ENCODE measurements around the gene DCTN2. TPM values are rescaled to one million over a fixed set of nuclear protein-coding genes. Genes with fewer than 3 reads are reported as not detected.
"Not testable (repeated sequence)": the region's sequence is repeated elsewhere in the genome, so short reads cannot be mapped to it uniquely, and the experiment has no call there.

Gene DCTN2
- polyA plus RNA-seq (ENCODE audit: insufficient read length) = 171 TPM
- long read RNA-seq, donor 1, transcript DCTN2-209 (14 exons, 2,061 nt) = major isoform, 31 of 52 reads
- long read RNA-seq, donor 1, transcript DCTN2-207 (5 exons, 566 nt) = minor isoform, 6 of 52 reads
- long read RNA-seq, donor 1, partial matches to known transcripts = 0 of 52 reads
- long read RNA-seq, donor 1, other reads (novel, unspliced or antisense) = 11 of 52 reads
- long read RNA-seq, donor 2, transcript DCTN2-209 (14 exons, 2,061 nt) = major isoform, 30 of 41 reads
- long read RNA-seq, donor 2, partial matches to known transcripts = 0 of 41 reads
- long read RNA-seq, donor 2, other reads (novel, unspliced or antisense) = 6 of 41 reads
- long read RNA-seq, donor 3, transcript DCTN2-209 (14 exons, 2,061 nt) = major isoform, 26 of 37 reads
- long read RNA-seq, donor 3, partial matches to known transcripts = 0 of 37 reads
- long read RNA-seq, donor 3, other reads (novel, unspliced or antisense) = 7 of 37 reads
- long read RNA-seq, donor 4, transcript DCTN2-207 (5 exons, 566 nt) = major isoform, 7 of 8 reads
- long read RNA-seq, donor 4, partial matches to known transcripts = 0 of 8 reads
- long read RNA-seq, donor 4, other reads (novel, unspliced or antisense) = 0 of 8 reads
- long read RNA-seq, donor 5, transcript DCTN2-209 (14 exons, 2,061 nt) = major isoform, 52 of 74 reads
- long read RNA-seq, donor 5, partial matches to known transcripts = 0 of 74 reads
- long read RNA-seq, donor 5, other reads (novel, unspliced or antisense) = 17 of 74 reads
- long read RNA-seq, donor 6, transcript DCTN2-209 (14 exons, 2,061 nt) = major isoform, 26 of 54 reads
- long read RNA-seq, donor 6, transcript DCTN2-207 (5 exons, 566 nt) = minor isoform, 10 of 54 reads
- long read RNA-seq, donor 6, partial matches to known transcripts = 11 of 54 reads
- long read RNA-seq, donor 6, other reads (novel, unspliced or antisense) = 7 of 54 reads
- long read RNA-seq, donor 7, transcript DCTN2-209 (14 exons, 2,061 nt) = major isoform, 40 of 65 reads
- long read RNA-seq, donor 7, transcript DCTN2-207 (5 exons, 566 nt) = minor isoform, 12 of 65 reads
- long read RNA-seq, donor 7, partial matches to known transcripts = 0 of 65 reads
- long read RNA-seq, donor 7, other reads (novel, unspliced or antisense) = 11 of 65 reads
- long read RNA-seq, donor 8, transcript DCTN2-209 (14 exons, 2,061 nt) = major isoform, 15 of 29 reads
- long read RNA-seq, donor 8, partial matches to known transcripts = 11 of 29 reads
- long read RNA-seq, donor 8, other reads (novel, unspliced or antisense) = 0 of 29 reads

- DNase-seq = peak; percentile 95
Measured at GRCh38 chr12:57546438-57547287, at the start of gene DCTN2. Gene DCTN2 (minus strand): TSS chr12:57547192. CDS start chr12:57547063, 129 bp downstream.

- DNase-seq = no peak
Measured at GRCh38 chr12:57593187-57593586, 46.2 kb upstream of the DCTN2 start.

GRCh38 chr12:57592551-57593165 lies 45.7 kb upstream of the DCTN2 start:
- DNase-seq = no peak

GRCh38 chr12:57591782-57592325 lies 44.9 kb upstream of the DCTN2 start:
- no peak for DNase-seq

- DNase-seq = peak; percentile 79
Measured at GRCh38 chr12:57590864-57591781, 44.1 kb upstream of the DCTN2 start, which contains the start of gene PIP4K2C. Gene PIP4K2C (plus strand): TSS chr12:57591192. CDS start chr12:57591290, 98 bp downstream.

- DNase-seq = no peak
Measured at GRCh38 chr12:57590479-57590863, 43.5 kb upstream of the DCTN2 start.

GRCh38 chr12:57588951-57589610 lies 42.1 kb upstream of the DCTN2 start:
- DNase-seq = not testable (repeated sequence)

GRCh38 chr12:57586832-57587429 lies 39.9 kb upstream of the DCTN2 start:
- DNase-seq = no peak

GRCh38 chr12:57586128-57586527 lies 39.1 kb upstream of the DCTN2 start:
- DNase-seq = no peak

- no peak for DNase-seq
Measured at GRCh38 chr12:57585156-57585555, 38.2 kb upstream of the DCTN2 start.

GRCh38 chr12:57584690-57585089 lies 37.7 kb upstream of the DCTN2 start:
- no peak for DNase-seq

- DNase-seq = no peak
Measured at GRCh38 chr12:57584050-57584449, 37.1 kb upstream of the DCTN2 start.

GRCh38 chr12:57583008-57583831 lies 36.2 kb upstream of the DCTN2 start:
- peak; percentile 75 for DNase-seq

- DNase-seq = no peak
Measured at GRCh38 chr12:57582440-57582839, 35.4 kb upstream of the DCTN2 start.

- DNase-seq = no peak
Measured at GRCh38 chr12:57581802-57582201, 34.8 kb upstream of the DCTN2 start.

GRCh38 chr12:57580466-57580795 lies 33.4 kb upstream of the DCTN2 start:
- DNase-seq = no peak
